Mesendoderm (in vitro differentiated cells): ENCODE results near the gene KMT2C.
"Not testable (repeated sequence)": the region's sequence is repeated elsewhere in the genome, so short reads cannot be mapped to it uniquely, and the experiment has no call there.

Source experiments
- DNase-seq: peaks from one replicate; pipeline ENCODE4 v3.0.0; 2013
- H2AK5ac ChIP-seq: 2 replicates; pipeline ENCODE4 v1.6.1; 2013; ENCODE audit warnings: low read length, inconsistent platforms
- H2BK120ac ChIP-seq: 2 replicates; pipeline ENCODE4 v1.6.1; 2013; ENCODE audit warnings: low read depth, mild to moderate bottlenecking, low read length, moderate library complexity, mixed read lengths
- H2BK15ac ChIP-seq: replicated peaks from 2 replicates; pipeline ENCODE4 v1.6.1; 2013; ENCODE audit warnings: low read depth, mild to moderate bottlenecking, moderate library complexity
- H2BK5ac ChIP-seq: 2 replicates; pipeline ENCODE4 v1.6.1; 2013; ENCODE audit warnings: low read length, inconsistent platforms
- H3K18ac ChIP-seq: 2 replicates; pipeline ENCODE4 v1.6.1; 2013; ENCODE audit warnings: mild to moderate bottlenecking, low read length, mixed read lengths
- H3K23ac ChIP-seq: one replicate; pipeline ENCODE4 v1.6.1; 2013; ENCODE audit warnings: low read length
- H3K27ac ChIP-seq: 2 replicates; pipeline ENCODE4 v1.5.1; 2013; ENCODE audit warnings: low read depth, mild to moderate bottlenecking, inconsistent platforms, low read length, moderate library complexity
- H3K27me3 ChIP-seq: 2 replicates; pipeline ENCODE4 v1.6.1; 2013; ENCODE audit warnings: low read length, control low read depth, mild to moderate bottlenecking, inconsistent platforms; ENCODE audit not compliant: insufficient read depth, poor library complexity
- H3K36me3 ChIP-seq: 2 replicates; pipeline ENCODE4 v1.6.1; 2013; ENCODE audit warnings: low read length, inconsistent platforms; ENCODE audit not compliant: control insufficient read depth, insufficient read depth
- H3K4ac ChIP-seq: one replicate; pipeline ENCODE4 v1.6.1; 2013; ENCODE audit warnings: low read depth, mild to moderate bottlenecking, low read length, moderate library complexity
- H3K4me1 ChIP-seq: 2 replicates; pipeline ENCODE4 v1.6.1; 2013; ENCODE audit warnings: low read depth, low read length, inconsistent platforms; ENCODE audit not compliant: control insufficient read depth
- H3K4me2 ChIP-seq: 2 replicates; pipeline ENCODE4 v1.6.1; 2013; ENCODE audit warnings: low read length
- H3K4me3 ChIP-seq: 2 replicates; pipeline ENCODE4 v1.5.1; 2013; ENCODE audit warnings: mild to moderate bottlenecking, low read length
- H3K56ac ChIP-seq: one replicate; pipeline ENCODE4 v1.6.1; 2013; ENCODE audit warnings: low read length
- H3K79me1 ChIP-seq: 2 replicates; pipeline ENCODE4 v1.6.1; 2013; ENCODE audit warnings: low read length, inconsistent platforms
- H3K79me2 ChIP-seq: 2 replicates; pipeline ENCODE4 v1.6.1; 2013; ENCODE audit warnings: mild to moderate bottlenecking, low read length; ENCODE audit not compliant: control insufficient read depth, insufficient read depth
- H3K9ac ChIP-seq: 2 replicates; pipeline ENCODE4 v1.6.1; 2013; ENCODE audit warnings: low read length, inconsistent platforms
- H4K5ac ChIP-seq: one replicate; pipeline ENCODE4 v1.6.1; 2013; ENCODE audit warnings: low read length
- H4K8ac ChIP-seq: one replicate; pipeline ENCODE4 v1.6.1; 2013; ENCODE audit warnings: low read depth, mild to moderate bottlenecking, control low read depth, low read length, moderate library complexity
- whole genome bisulfite sequencing: extraction: QIAGEN DNeasy Blood & Tissue Kit; methylation state at CpG from one replicate; pipeline ENCODE4 v1.1.7; 2013; ENCODE audit warnings: low lambda C conversion rate, missing lambda C conversion rate; ENCODE audit not compliant: insufficient coverage; ENCODE audit errors: extremely low coverage; 5-methylcytosine and 5-hydroxymethylcytosine counted together

Gene KMT2C

GRCh38 chr7:152241301-152241700 is 194.5 kb downstream of the KMT2C start:
- H3K9ac ChIP-seq, H2AK5ac ChIP-seq, H3K56ac ChIP-seq, H3K18ac ChIP-seq, H3K27me3 ChIP-seq, H3K23ac ChIP-seq, H3K4me3 ChIP-seq, H3K4me2 ChIP-seq, H2BK15ac ChIP-seq, H3K4me1 ChIP-seq, H3K36me3 ChIP-seq, DNase-seq, H3K79me2 ChIP-seq, H2BK120ac ChIP-seq, H3K4ac ChIP-seq, H3K27ac ChIP-seq, H3K79me1 ChIP-seq, H2BK5ac ChIP-seq, H4K8ac ChIP-seq, H4K5ac ChIP-seq: not testable (repeated sequence)
- no CpG with 5 or more reads among the region's 8 CpGs for WGBS

- not testable (repeated sequence) for H2BK15ac ChIP-seq, H3K79me2 ChIP-seq, H3K23ac ChIP-seq, H3K4me2 ChIP-seq, H3K27me3 ChIP-seq, H3K9ac ChIP-seq, H4K8ac ChIP-seq, H3K36me3 ChIP-seq, DNase-seq, H3K18ac ChIP-seq, H2BK120ac ChIP-seq, H2AK5ac ChIP-seq, H3K79me1 ChIP-seq, H3K4me3 ChIP-seq, H4K5ac ChIP-seq, H3K56ac ChIP-seq, H3K27ac ChIP-seq, H3K4me1 ChIP-seq, H3K4ac ChIP-seq, H2BK5ac ChIP-seq
- no CpG with 5 or more reads among the region's 5 CpGs for WGBS
These were observed 199.5 kb downstream of the KMT2C start for GRCh38 chr7:152236306-152236705.

GRCh38 chr7:152234421-152234820 is 201.4 kb downstream of the KMT2C start:
- H3K9ac ChIP-seq, H3K79me1 ChIP-seq, H3K23ac ChIP-seq, H2BK15ac ChIP-seq, H2BK5ac ChIP-seq, H3K4me3 ChIP-seq, H3K18ac ChIP-seq, H3K27ac ChIP-seq, H3K79me2 ChIP-seq, H4K8ac ChIP-seq, H3K4me2 ChIP-seq, H3K27me3 ChIP-seq, H3K36me3 ChIP-seq, H4K5ac ChIP-seq, H2BK120ac ChIP-seq, H2AK5ac ChIP-seq, H3K4me1 ChIP-seq, H3K4ac ChIP-seq, H3K56ac ChIP-seq: not testable (repeated sequence)
- no CpG with 5 or more reads among the region's 5 CpGs for WGBS
- DNase-seq, result peak; percentile 1

- no peak for DNase-seq
- Histone ChIP-seq H3K4me1 (no peaks in the 10 kb centered on the region), H2BK5ac (no peak overlapping the region), H3K4ac (no peak overlapping the region), H3K56ac (no peak overlapping the region), H3K79me2 (no peaks in the 10 kb centered on the region), H3K9ac (no peak overlapping the region), H4K8ac (no peak overlapping the region), H2BK15ac (no peak overlapping the region), H3K18ac (no peak overlapping the region), H4K5ac (no peak overlapping the region), H3K27ac (no peak overlapping the region), H3K4me3 (no peak overlapping the region), H3K23ac (no peak overlapping the region), H3K27me3 (no peaks in the 10 kb centered on the region), H2AK5ac (no peak overlapping the region), H3K36me3 (no peaks in the 10 kb centered on the region), H3K79me1 (no peaks in the 10 kb centered on the region), H2BK120ac (no peak overlapping the region), H3K4me2 (no peak overlapping the region)
These were observed 204.7 kb downstream of the KMT2C start for GRCh38 chr7:152231089-152231488.

- H2BK5ac ChIP-seq, H3K23ac ChIP-seq, H3K18ac ChIP-seq, H4K5ac ChIP-seq, DNase-seq, H3K4me2 ChIP-seq, H4K8ac ChIP-seq, H3K4ac ChIP-seq, H2BK120ac ChIP-seq, H3K27ac ChIP-seq, H2BK15ac ChIP-seq, H3K79me2 ChIP-seq, H3K79me1 ChIP-seq, H3K36me3 ChIP-seq, H3K4me1 ChIP-seq, H2AK5ac ChIP-seq, H3K9ac ChIP-seq, H3K4me3 ChIP-seq, H3K27me3 ChIP-seq, H3K56ac ChIP-seq: not testable (repeated sequence)
- WGBS, result no CpG with 5 or more reads among the region's 5 CpGs
These were observed 216.2 kb downstream of the KMT2C start for GRCh38 chr7:152219556-152219955.

GRCh38 chr7:152208766-152209165 is 227.0 kb downstream of the KMT2C start:
- DNase-seq, H3K9ac ChIP-seq, H2BK5ac ChIP-seq, H3K36me3 ChIP-seq, H3K79me2 ChIP-seq, H3K79me1 ChIP-seq, H3K56ac ChIP-seq, H4K8ac ChIP-seq, H3K4me3 ChIP-seq, H3K4me1 ChIP-seq, H3K27me3 ChIP-seq, H2BK15ac ChIP-seq, H4K5ac ChIP-seq, H2AK5ac ChIP-seq, H2BK120ac ChIP-seq, H3K23ac ChIP-seq, H3K27ac ChIP-seq, H3K4ac ChIP-seq, H3K4me2 ChIP-seq, H3K18ac ChIP-seq: not testable (repeated sequence)
- WGBS, result no CpG with 5 or more reads among the region's 7 CpGs
